H1 (cell line): ENCODE measurements around the gene TAL2. TPM values are rescaled to one million over a fixed set of nuclear protein-coding genes. Genes with fewer than 3 reads are reported as not detected.

Experiments used
- EZH2 ChIP-seq: fragments of 200-600 bp; sonication (generic); IDR thresholded peaks from 2 replicates; pipeline ENCODE4 v1.7.1; 2012; ENCODE audit warnings: low read depth, mild to moderate bottlenecking, moderate library complexity, low read length, inconsistent platforms; ENCODE audit not compliant: severe bottlenecking
- JUN ChIP-seq: IDR thresholded peaks from 2 replicates; pipeline ENCODE4 v1.6.1; 2011; ENCODE audit warnings: low read depth, mild to moderate bottlenecking, improper control_type of control experiment, low read length
- KDM1A ChIP-seq: fragments of 200-600, 300-600 bp; sonication (generic); IDR thresholded peaks from 2 replicates; pipeline ENCODE4 v1.7.1; 2016; ENCODE audit warnings: mild to moderate bottlenecking, low read length, borderline replicate concordance
- RFX5 ChIP-seq: IDR thresholded peaks from 2 replicates; pipeline ENCODE4 v1.6.1; 2011; ENCODE audit warnings: low read depth, low read length, improper control_type of control experiment, borderline replicate concordance
- TEAD4 ChIP-seq: IDR thresholded peaks from 2 replicates; pipeline ENCODE4 v1.6.1; 2012; ENCODE audit warnings: low read depth, low read length, inconsistent platforms, mixed read lengths
- polyA plus RNA-seq, 7 experiments: library from polyadenylated mRNA; depleted of rRNA in 3 of 7; stranded (reverse) in 5 of 7; unstranded in 2 of 7; fragments of >200 nt in 5 of 7; fragments of 200-250 nt in 2 of 7; gene quantifications; 1 replicate in 5 of 7; 2 replicates in 1 of 7; 4 replicates in 1 of 7; pipeline versions ENCODE4 v1.2.1 to v1.2.3, GENCODE V29; 2011 to 2013; ENCODE audit warnings: missing spikeins in 2 of 7, mixed read lengths in 2 of 7
- total RNA-seq: library from RNA; stranded (reverse); fragmentation: NEBNext Ultra II Directional; extraction: Animal tissue kit (Norgen Biotek cat#: 25700); gene quantifications from 2 replicates; pipeline ENCODE4 v1.2.1, GENCODE V29; 2021

TAL2 gene
- total and polyA plus RNA-seq, 2 of the 8 experiments (the other 6 are each of a cell fraction or from before 2014, with no cell fraction given), result 0.65 to 0.82 TPM

- TF ChIP-seq EZH2 (no peak), KDM1A (no peak), TEAD4 (no peak), JUN (no peak), RFX5 (no peak)
Measured at GRCh38 chr9:105698348-105698870, 36.2 kb downstream of the TAL2 start (continued).
